Uterus (tissue), 4 donors: ENCODE data around the gene CAMK2A. TPM values are rescaled to one million over a fixed set of nuclear protein-coding genes. Genes with fewer than 3 reads are reported as not detected.

Experiments
- DNase-seq, 2 donors: peaks; one replicate each; pipeline ENCODE4 v3.0.0-alpha.2; 2019 to 2020
- H3K27ac ChIP-seq, 2 donors: fragments of 200-600 bp; sonication (generic); 1 replicate in 1 of 2; 2 replicates in 1 of 2; pipeline ENCODE4 v1.5.1; 2016 to 2018
- H3K27me3 ChIP-seq, 2 donors: fragments of 200-600 bp; sonication (generic); one replicate each; pipeline ENCODE4 v1.5.1; 2018 to 2019; ENCODE audit warnings: control low read depth in 1 of 2
- H3K36me3 ChIP-seq, 2 donors: fragments of 200-600 bp; sonication (generic); one replicate each; pipeline ENCODE4 v1.5.1; 2019; ENCODE audit warnings: control low read depth in 1 of 2
- H3K4me1 ChIP-seq, 2 donors: fragments of 200-600 bp; sonication (generic); one replicate each; pipeline ENCODE4 v1.5.1; 2018 to 2019; ENCODE audit warnings: control low read depth in 1 of 2
- H3K4me3 ChIP-seq, 2 donors: fragments of 200-600 bp; sonication (generic); 1 replicate in 1 of 2; 2 replicates in 1 of 2; pipeline ENCODE4 v1.5.1; 2018 to 2019; ENCODE audit warnings: mild to moderate bottlenecking in 1 of 2
- H3K9me3 ChIP-seq, 2 donors: fragments of 200-600 bp; sonication (generic); one replicate each; pipeline ENCODE4 v1.5.1; 2019; ENCODE audit warnings: control low read depth in 1 of 2
- POLR2A ChIP-seq, 2 donors: fragments of 450-650 bp; IDR thresholded peaks; one replicate each; pipeline ENCODE4 v1.6.1; 2016; ENCODE audit warnings: antibody characterized with exemption in 2 of 2, mild to moderate bottlenecking in 1 of 2, moderate library complexity in 1 of 2
- intact Hi-C: fragments of 100-400 bp; cut with DNase I; formaldehyde crosslinking; loops from one replicate; pipeline ENCODE4 v1.15.1; 2023; ENCODE audit warnings: low total_unique reads
- total RNA-seq, 4 donors: library from RNA; depleted of rRNA in 3 of 4; stranded (reverse); fragments of >200 nt in 3 of 4; gene quantifications; one replicate each; pipeline versions ENCODE4 v1.1.0 to v1.2.4, GENCODE V29; 2014 to 2023
- TF ChIP-seq, protein P1 (sequence below), 4 experiments: fragments of 200-600 bp in 2 of 4; fragments of 450-650 bp in 2 of 4; sonication (generic) in 2 of 4; IDR thresholded peaks; one replicate each; pipeline ENCODE4 v1.5.1; 2016 to 2019; ENCODE audit warnings: antibody characterized with exemption in 4 of 4, mild to moderate bottlenecking in 2 of 4, moderate library complexity in 1 of 4
- donor health status: DM: yes; HTN: yes; CAD: no.

The CAMK2A gene
- total RNA-seq, 4 donors from 2014 or later: under 0.01 to 23.7 (median 4.3) TPM

DNA sequence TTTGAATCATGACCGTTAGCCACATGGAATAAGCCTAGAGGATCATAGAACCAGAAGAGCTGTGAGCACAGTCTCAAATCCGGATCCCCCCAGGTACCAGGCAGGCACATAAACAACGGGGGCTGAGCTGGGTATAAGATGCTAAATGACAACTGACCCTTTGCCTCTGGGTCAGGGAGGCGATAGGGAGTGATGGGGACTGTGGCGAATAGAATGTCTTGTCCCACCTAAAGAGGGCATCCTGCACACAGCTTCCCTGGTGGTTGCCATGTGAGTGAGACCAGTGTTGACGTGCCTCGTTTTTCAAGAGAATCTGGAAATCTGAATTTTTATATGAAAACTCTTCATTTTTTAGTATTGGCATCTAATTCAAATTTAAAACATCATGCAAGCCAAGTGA lies 66.1 kb downstream of the CAMK2A start:
- no peak for DNase-seq
- TF ChIP-seq, protein P1, sequence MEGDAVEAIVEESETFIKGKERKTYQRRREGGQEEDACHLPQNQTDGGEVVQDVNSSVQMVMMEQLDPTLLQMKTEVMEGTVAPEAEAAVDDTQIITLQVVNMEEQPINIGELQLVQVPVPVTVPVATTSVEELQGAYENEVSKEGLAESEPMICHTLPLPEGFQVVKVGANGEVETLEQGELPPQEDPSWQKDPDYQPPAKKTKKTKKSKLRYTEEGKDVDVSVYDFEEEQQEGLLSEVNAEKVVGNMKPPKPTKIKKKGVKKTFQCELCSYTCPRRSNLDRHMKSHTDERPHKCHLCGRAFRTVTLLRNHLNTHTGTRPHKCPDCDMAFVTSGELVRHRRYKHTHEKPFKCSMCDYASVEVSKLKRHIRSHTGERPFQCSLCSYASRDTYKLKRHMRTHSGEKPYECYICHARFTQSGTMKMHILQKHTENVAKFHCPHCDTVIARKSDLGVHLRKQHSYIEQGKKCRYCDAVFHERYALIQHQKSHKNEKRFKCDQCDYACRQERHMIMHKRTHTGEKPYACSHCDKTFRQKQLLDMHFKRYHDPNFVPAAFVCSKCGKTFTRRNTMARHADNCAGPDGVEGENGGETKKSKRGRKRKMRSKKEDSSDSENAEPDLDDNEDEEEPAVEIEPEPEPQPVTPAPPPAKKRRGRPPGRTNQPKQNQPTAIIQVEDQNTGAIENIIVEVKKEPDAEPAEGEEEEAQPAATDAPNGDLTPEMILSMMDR (IDR thresholded peaks at IDR 0.05): no peak
- no peak for TF ChIP-seq POLR2A (IDR thresholded peaks at IDR 0.05)
- no peaks in the 10 kb centered on the region for H3K4me1 ChIP-seq
- H3K4me3 ChIP-seq: no peak overlapping the region
- intact Hi-C loops: no loop called here
- H3K9me3 ChIP-seq: no peaks in the 10 kb centered on the region
- no peak overlapping the region for H3K27ac ChIP-seq
- H3K27me3 ChIP-seq: no peaks in the 10 kb centered on the region
- no peaks in the 10 kb centered on the region for H3K36me3 ChIP-seq

DNA sequence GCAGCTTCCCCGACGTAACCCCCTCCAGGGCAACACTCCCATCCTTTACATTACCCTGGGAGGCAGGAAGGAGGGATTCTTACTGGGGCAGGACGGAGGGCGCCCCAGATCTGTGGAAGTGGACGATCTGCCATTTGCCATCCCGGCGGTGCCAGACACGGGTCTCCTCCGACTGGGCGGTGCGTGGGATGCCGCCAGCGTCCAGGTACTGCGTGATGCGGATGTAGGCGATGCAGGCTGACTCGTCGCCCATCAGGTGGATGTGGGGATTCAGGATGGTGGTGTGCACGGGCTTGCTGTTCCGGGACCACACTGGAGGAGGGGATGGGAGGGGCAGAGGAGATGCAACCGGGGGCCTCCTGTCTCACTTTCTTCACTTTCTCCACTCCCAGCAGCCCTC lies 66.7 kb downstream of the CAMK2A start:
- no peaks in the 10 kb centered on the region for H3K36me3 ChIP-seq
- no peaks in the 10 kb centered on the region for H3K9me3 ChIP-seq
- no peaks in the 10 kb centered on the region for H3K27me3 ChIP-seq
- intact Hi-C loops: no loop called here
- H3K4me1 ChIP-seq: no peaks in the 10 kb centered on the region
- H3K27ac ChIP-seq: no peak overlapping the region
- no peak for DNase-seq
- no peak for TF ChIP-seq POLR2A (IDR thresholded peaks at IDR 0.05)
- TF ChIP-seq, protein P1 (IDR thresholded peaks at IDR 0.05): no peak
- H3K4me3 ChIP-seq: no peak overlapping the region

DNA sequence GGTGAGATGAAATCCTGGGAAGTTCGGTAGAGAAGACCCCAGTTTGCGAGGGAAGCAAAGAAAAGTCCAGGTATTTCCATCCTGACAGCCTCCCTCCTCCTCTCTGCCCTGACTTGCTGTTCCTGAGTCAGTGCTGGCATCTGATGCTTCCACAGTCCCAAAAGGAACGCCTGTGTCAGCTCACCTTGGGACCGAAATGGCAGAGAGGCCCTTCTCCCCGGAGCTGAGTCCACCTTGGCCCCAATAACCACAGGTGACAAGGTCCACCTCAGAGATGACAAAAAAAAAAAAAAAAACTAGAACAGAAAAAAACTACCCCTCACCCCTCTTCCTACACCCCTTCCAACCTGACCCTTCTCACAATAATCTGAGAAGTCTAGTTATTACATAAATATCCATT lies 68.1 kb downstream of the CAMK2A start:
- intact Hi-C loops: no loop called here
- TF ChIP-seq, protein P1 (IDR thresholded peaks at IDR 0.05): no peak
- no peak for TF ChIP-seq POLR2A (IDR thresholded peaks at IDR 0.05)
- H3K4me3 ChIP-seq: no peak overlapping the region

DNA sequence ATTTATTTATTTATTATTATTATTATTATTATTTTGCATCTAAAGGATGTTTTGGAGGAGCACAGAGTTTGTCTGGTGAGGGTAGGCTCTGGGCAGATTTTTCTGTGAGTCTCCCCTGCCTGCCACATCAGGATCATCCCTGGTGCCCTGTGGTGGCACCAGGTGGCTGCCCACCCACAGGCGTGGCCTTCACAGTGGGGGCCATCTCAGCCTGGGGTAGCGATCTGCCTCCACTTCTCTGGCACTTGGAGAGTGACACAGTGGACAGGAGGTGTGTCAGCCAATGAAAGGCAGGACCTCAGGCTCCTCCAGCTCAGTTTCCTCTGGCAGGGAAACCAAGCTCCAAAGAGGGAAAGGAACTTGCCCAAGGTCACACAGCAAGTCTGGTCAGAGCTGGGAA lies 69.7 kb downstream of the CAMK2A start:
- DNase-seq: no peak
- Histone ChIP-seq H3K4me1 (no peaks in the 10 kb centered on the region), H3K9me3 (no peaks in the 10 kb centered on the region), H3K27ac (no peak overlapping the region), H3K4me3 (no peak overlapping the region), H3K27me3 (no peaks in the 10 kb centered on the region), H3K36me3 (no peaks in the 10 kb centered on the region)
- intact Hi-C loops: loop anchor here (5.0 to 10.0 kb wide), 2 partner anchors 55 to 88 kb away; partner anchors contain the start of gene CDX1
- TF ChIP-seq, protein P1 (IDR thresholded peaks at IDR 0.05): no peak
- TF ChIP-seq POLR2A (IDR thresholded peaks at IDR 0.05): no peak

More for the DNA sequence above, 68.1 kb downstream of the CAMK2A start:
- no peaks in the 10 kb centered on the region for H3K4me1 ChIP-seq
- H3K27me3 ChIP-seq: no peaks in the 10 kb centered on the region
- no peak overlapping the region for H3K27ac ChIP-seq
- no peak for DNase-seq
- no peaks in the 10 kb centered on the region for H3K36me3 ChIP-seq
- no peaks in the 10 kb centered on the region for H3K9me3 ChIP-seq

DNA sequence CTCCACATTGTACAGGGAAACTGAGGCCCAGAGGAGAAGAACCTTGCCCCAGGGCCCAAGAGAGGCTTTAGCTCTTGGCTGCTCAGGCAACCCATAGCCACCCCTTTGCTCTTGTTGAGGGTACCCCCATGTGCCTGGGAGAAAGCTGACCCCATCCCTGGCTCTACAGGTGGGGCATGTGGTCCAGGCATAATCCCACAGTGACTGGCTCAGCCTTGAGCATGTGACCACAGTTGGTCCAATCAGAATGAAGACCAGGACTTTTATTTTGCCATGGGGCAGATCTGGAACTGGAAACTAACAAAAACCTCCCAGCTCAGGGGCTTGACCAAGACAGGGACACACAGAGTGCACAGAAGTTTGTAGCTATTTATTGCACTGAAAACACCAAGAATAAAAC lies 70.4 kb downstream of the CAMK2A start:
- H3K4me1 ChIP-seq: no peaks in the 10 kb centered on the region
- H3K36me3 ChIP-seq: no peaks in the 10 kb centered on the region
- no peak overlapping the region for H3K4me3 ChIP-seq
- no peak overlapping the region for H3K27ac ChIP-seq
- TF ChIP-seq, protein P1 (IDR thresholded peaks at IDR 0.05): no peak
- no peak for TF ChIP-seq POLR2A (IDR thresholded peaks at IDR 0.05)
- intact Hi-C loops: loop anchor here (5.0 to 10.0 kb wide), 2 partner anchors 54 to 87 kb away; partner anchors contain the start of gene CDX1
- H3K27me3 ChIP-seq: no peaks in the 10 kb centered on the region
- no peak for DNase-seq
- H3K9me3 ChIP-seq: no peaks in the 10 kb centered on the region
